RPMI8226 (cell line): ENCODE results near the gene PRKCA.

Source experiments
- DNase-seq: peaks from one replicate; pipeline ENCODE4 v3.0.0-alpha.2; 2015

PRKCA gene

GRCh38 chr17:66829883-66830282 is 527.5 kb downstream of the PRKCA start:
- DNase-seq: no peak

- DNase-seq: no peak
Measured at GRCh38 chr17:66830451-66830850, 528.0 kb downstream of the PRKCA start.

GRCh38 chr17:66831383-66832210 is 529.2 kb downstream of the PRKCA start:
- no peak for DNase-seq

- no peak for DNase-seq
Measured at GRCh38 chr17:66833201-66833600, 530.8 kb downstream of the PRKCA start.

- DNase-seq: no peak
Measured at GRCh38 chr17:66834426-66834918, 532.1 kb downstream of the PRKCA start.

- peak; percentile 18 for DNase-seq
Measured at GRCh38 chr17:66834919-66835454, 532.6 kb downstream of the PRKCA start, which contains the start of gene CACNG5. Gene CACNG5, plus strand, starts transcription at chr17:66835117. Its CDS starts 42,216 bp downstream, at chr17:66877333.

GRCh38 chr17:66835476-66835875 is 533.1 kb downstream of the PRKCA start:
- no peak for DNase-seq

- no peak for DNase-seq
Measured at GRCh38 chr17:66836063-66837005, 533.9 kb downstream of the PRKCA start.

- DNase-seq: no peak
Measured at GRCh38 chr17:66837226-66837625, 534.8 kb downstream of the PRKCA start.

- peak; percentile 22 for DNase-seq
Measured at GRCh38 chr17:66837885-66838665, 535.7 kb downstream of the PRKCA start.

- DNase-seq: no peak
Measured at GRCh38 chr17:66839616-66840015, 537.2 kb downstream of the PRKCA start.

- DNase-seq: no peak
Measured at GRCh38 chr17:66840061-66840460, 537.6 kb downstream of the PRKCA start.

- no peak for DNase-seq
Measured at GRCh38 chr17:66841328-66841727, 538.9 kb downstream of the PRKCA start.

- DNase-seq: no peak
Measured at GRCh38 chr17:66841744-66842143, 539.3 kb downstream of the PRKCA start.

GRCh38 chr17:66842505-66842904 is 540.1 kb downstream of the PRKCA start:
- DNase-seq: no peak

GRCh38 chr17:66842959-66843358 is 540.5 kb downstream of the PRKCA start:
- DNase-seq: no peak

- no peak for DNase-seq
Measured at GRCh38 chr17:66843627-66844026, 541.2 kb downstream of the PRKCA start.

GRCh38 chr17:66847704-66848103 is 545.3 kb downstream of the PRKCA start:
- no peak for DNase-seq

- no peak for DNase-seq
Measured at GRCh38 chr17:66848496-66848895, 546.1 kb downstream of the PRKCA start.

- DNase-seq: no peak
Measured at GRCh38 chr17:66849032-66849655, 546.7 kb downstream of the PRKCA start.

GRCh38 chr17:66849851-66850580 is 547.6 kb downstream of the PRKCA start:
- no peak for DNase-seq
